ENCODE data around the gene DUSP23.

- TF ChIP-seq CTCF (IDR thresholded peaks at IDR 0.05) (no peak), POLR2A (IDR thresholded peaks at IDR 0.05) (no peak), POLR2AphosphoS5 (IDR thresholded peaks at IDR 0.05) (no peak)
Observed at GRCh38 chr1:159778266-159778665, 2.5 kb upstream of the DUSP23 start.

Measured in stomach (tissue), 4 donors.